Testis (tissue), 2 donors: ENCODE data around the gene EIF2D.

ENCODE experiments used
- CTCF ChIP-seq, 3 experiments: fragments of 450-650 bp in 2 of 3; fragments of 200-600 bp in 1 of 3; sonication (generic) in 1 of 3; IDR thresholded peaks; one replicate each; pipeline ENCODE4 v1.5.1; 2016 to 2019; ENCODE audit warnings: antibody characterized with exemption in 3 of 3, mild to moderate bottlenecking in 2 of 3, moderate library complexity in 1 of 3
- POLR2A ChIP-seq: fragments of 450-650 bp; IDR thresholded peaks from one replicate; pipeline ENCODE4 v1.6.1; 2017; ENCODE audit warnings: antibody characterized with exemption, mild to moderate bottlenecking, moderate library complexity

DNA sequence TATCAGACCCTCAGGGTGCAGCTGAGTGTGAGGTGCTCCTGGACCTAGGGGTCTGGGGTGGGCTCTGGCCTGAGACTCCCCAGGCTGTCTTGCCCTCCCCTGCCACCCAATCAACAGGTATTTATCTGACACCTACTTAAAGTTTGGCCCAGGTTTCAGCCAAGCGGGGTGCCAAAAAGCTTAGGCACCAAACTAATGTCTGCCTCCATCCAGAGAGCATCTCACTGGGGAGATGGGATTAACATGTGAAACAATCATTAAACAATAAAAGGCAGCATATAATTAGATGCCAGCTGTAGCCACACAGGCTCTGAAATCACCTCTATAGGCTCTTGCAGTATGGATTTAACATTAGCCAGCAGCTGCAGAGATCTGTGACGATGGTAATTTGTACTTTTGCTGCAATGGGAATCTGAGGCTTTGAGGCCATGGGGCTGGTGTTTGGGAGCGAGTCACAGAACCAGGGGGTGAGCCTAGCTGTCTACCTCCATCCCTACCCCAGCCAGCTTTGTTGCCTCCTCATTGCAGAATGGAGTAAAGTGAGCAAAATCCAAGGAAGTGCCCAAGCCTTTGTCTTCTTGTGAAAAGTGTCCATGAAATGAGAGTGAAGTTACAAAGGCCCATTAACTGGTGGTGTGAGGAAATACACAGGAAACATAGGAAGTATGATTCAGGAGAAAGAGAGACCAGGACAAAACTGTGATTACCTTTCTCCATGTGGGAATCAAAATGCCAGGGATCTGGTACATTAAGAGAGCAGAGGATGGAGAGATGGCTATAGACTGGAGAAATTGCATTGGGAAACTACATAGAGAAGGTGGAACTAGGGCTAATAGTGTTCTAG is 36.1 kb downstream of the EIF2D start:
- no peak for TF ChIP-seq CTCF (IDR thresholded peaks at IDR 0.05)
- no peak for TF ChIP-seq POLR2A
